ENCODE measurements around the gene CMC2. TPM values are rescaled to one million over a fixed set of nuclear protein-coding genes. Genes with fewer than 3 reads are reported as not detected.
A peak's percentile ranks its signal among the peaks of the same experiment; 100 is the strongest.

The CMC2 gene
- total and polyA plus RNA-seq, 9 of the 15 experiments (the other 6 are each of a cell fraction or from before 2014, with no cell fraction given) = 122 to 501 (median 172) TPM

DNA sequence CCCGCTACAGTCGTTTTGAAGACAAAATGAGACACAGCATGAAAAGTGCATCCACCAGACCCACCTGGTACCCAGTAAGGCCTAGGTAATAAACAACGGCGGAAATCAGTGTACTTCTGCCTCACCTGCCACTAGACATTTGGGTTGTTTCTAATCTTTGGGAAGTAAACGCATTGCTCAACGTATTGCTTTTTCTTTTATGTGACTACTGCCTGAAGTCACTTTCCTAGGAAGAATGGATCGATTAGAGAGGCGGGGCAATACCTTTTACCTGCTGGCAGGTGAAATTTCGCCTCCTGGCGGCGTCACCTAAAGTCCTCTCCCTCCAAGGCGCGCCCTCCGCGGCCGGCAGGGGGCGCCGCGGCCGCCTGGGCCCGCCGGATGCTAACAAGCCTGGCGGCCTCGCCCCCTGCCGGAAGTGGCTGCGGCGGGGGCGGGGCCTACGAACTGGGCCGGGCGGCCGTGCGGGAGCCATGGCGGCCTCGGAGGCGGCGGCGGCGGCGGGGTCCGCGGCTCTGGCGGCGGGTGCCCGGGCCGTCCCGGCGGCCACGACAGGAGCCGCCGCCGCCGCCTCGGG lies 28.8 kb upstream of the CMC2 start, which contains the start of gene ATMIN (continued):
- TF ChIP-seq FOXM1 (IDR thresholded peaks at IDR 0.05; ENCODE audit: low read depth) (no peak), FOXM1 (CRISPR knock-in tag; IDR thresholded peaks at IDR 0.05; ENCODE audit: low read depth) (no peak), ZNF778 (CRISPR knock-in tag; IDR thresholded peaks at IDR 0.05) (no peak), ETS2 (tag; IDR thresholded peaks at IDR 0.05; ENCODE audit: borderline replicate concordance, poor library complexity, severe bottlenecking) (no peak), HMGN3 (IDR thresholded peaks at IDR 0.05; ENCODE audit: borderline replicate concordance, extremely low read depth, insufficient read length, low read depth, low read length) (peak; percentile 79), ILF3 (IDR thresholded peaks at IDR 0.05; ENCODE audit: borderline replicate concordance) (no peak; the same call in 1 of the 2 replicates), TAF7 (tag; IDR thresholded peaks at IDR 0.05) (no peak)
- TF ChIP-seq, protein P1, sequence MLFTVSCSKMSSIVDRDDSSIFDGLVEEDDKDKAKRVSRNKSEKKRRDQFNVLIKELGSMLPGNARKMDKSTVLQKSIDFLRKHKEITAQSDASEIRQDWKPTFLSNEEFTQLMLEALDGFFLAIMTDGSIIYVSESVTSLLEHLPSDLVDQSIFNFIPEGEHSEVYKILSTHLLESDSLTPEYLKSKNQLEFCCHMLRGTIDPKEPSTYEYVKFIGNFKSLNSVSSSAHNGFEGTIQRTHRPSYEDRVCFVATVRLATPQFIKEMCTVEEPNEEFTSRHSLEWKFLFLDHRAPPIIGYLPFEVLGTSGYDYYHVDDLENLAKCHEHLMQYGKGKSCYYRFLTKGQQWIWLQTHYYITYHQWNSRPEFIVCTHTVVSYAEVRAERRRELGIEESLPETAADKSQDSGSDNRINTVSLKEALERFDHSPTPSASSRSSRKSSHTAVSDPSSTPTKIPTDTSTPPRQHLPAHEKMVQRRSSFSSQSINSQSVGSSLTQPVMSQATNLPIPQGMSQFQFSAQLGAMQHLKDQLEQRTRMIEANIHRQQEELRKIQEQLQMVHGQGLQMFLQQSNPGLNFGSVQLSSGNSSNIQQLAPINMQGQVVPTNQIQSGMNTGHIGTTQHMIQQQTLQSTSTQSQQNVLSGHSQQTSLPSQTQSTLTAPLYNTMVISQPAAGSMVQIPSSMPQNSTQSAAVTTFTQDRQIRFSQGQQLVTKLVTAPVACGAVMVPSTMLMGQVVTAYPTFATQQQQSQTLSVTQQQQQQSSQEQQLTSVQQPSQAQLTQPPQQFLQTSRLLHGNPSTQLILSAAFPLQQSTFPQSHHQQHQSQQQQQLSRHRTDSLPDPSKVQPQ (CRISPR knock-in tag; IDR thresholded peaks at IDR 0.05; ENCODE audit: borderline replicate concordance) = no peak
- TF ChIP-seq, protein P2, sequence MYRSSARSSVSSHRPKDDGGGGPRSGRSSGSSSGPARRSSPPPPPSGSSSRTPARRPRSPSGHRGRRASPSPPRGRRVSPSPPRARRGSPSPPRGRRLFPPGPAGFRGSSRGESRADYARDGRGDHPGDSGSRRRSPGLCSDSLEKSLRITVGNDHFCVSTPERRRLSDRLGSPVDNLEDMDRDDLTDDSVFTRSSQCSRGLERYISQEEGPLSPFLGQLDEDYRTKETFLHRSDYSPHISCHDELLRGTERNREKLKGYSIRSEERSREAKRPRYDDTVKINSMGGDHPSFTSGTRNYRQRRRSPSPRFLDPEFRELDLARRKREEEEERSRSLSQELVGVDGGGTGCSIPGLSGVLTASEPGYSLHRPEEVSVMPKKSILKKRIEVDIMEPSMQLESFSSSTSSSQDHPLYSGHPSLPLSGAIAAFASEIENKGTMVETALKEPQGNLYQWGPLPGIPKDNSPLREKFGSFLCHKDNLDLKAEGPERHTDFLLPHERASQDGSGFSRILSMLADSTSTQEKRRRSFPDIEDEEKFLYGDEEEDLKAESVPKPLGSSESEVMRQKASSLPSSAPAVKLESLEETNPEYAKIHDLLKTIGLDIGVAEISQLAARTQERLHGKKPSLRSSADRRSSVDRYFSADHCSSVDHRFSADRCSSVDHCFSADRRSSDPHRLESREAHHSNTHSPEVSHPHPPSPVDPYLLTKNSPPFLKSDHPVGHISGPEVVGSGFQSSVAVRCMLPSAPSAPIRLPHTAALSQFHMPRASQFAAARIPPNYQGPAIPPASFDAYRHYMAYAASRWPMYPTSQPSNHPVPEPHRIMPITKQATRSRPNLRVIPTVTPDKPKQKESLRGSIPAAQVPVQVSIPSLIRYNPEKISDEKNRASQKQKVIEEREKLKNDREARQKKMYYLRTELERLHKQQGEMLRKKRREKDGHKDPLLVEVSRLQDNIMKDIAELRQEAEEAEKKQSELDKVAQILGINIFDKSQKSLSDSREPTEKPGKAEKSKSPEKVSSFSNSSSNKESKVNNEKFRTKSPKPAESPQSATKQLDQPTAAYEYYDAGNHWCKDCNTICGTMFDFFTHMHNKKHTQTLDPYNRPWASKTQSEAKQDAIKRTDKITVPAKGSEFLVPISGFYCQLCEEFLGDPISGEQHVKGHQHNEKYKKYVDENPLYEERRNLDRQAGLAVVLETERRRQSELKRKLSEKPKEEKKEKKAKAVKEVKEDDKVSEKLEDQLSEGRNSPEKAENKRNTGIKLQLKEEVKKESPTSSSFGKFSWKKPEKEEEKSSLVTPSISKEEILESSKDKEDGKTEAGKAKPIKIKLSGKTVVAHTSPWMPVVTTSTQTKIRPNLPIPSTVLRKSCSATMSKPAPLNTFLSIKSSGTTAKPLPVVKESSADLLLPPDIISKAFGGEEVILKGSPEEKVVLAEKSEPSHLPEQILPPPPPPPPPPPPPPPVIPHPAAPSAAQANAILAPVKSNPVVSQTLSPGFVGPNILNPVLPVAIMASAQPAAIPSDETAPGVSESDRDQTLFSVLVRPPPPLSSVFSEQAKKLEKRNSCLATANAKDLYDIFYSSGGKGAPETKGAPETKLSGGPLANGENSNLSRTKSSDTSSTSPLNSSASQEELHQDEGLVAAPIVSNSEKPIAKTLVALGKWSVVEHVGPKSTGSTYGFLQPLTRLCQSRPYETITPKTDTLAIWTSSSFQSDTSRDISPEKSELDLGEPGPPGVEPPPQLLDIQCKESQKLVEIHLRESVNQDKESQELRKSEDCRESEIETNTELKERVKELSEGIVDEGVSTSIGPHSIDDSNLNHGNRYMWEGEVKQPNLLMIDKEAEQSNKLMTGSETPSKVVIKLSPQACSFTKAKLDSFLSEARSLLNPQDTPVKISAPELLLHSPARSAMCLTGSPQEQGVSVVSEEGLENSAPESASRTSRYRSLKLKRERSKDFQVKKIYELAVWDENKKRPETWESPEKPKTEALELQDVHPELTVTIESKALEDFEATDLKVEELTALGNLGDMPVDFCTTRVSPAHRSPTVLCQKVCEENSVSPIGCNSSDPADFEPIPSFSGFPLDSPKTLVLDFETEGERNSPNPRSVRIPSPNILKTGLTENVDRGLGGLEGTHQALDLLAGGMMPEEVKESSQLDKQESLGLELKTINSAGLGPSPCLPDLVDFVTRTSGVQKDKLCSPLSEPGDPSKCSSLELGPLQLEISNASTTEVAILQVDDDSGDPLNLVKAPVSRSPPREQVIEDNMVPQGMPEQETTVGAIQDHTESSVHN (IDR thresholded peaks at IDR 0.05; ENCODE audit: borderline replicate concordance in 1 of 2, low read depth in 1 of 2) = no peak
- TF ChIP-seq, protein P3, sequence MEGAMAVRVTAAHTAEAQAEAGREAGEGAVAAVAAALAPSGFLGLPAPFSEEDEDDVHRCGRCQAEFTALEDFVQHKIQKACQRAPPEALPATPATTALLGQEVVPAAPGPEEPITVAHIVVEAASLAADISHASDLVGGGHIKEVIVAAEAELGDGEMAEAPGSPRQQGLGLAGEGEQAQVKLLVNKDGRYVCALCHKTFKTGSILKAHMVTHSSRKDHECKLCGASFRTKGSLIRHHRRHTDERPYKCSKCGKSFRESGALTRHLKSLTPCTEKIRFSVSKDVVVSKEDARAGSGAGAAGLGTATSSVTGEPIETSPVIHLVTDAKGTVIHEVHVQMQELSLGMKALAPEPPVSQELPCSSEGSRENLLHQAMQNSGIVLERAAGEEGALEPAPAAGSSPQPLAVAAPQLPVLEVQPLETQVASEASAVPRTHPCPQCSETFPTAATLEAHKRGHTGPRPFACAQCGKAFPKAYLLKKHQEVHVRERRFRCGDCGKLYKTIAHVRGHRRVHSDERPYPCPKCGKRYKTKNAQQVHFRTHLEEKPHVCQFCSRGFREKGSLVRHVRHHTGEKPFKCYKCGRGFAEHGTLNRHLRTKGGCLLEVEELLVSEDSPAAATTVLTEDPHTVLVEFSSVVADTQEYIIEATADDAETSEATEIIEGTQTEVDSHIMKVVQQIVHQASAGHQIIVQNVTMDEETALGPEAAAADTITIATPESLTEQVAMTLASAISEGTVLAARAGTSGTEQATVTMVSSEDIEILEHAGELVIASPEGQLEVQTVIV (CRISPR knock-in tag; IDR thresholded peaks at IDR 0.05; ENCODE audit: borderline replicate concordance) = no peak
- TF ChIP-seq, protein P4, sequence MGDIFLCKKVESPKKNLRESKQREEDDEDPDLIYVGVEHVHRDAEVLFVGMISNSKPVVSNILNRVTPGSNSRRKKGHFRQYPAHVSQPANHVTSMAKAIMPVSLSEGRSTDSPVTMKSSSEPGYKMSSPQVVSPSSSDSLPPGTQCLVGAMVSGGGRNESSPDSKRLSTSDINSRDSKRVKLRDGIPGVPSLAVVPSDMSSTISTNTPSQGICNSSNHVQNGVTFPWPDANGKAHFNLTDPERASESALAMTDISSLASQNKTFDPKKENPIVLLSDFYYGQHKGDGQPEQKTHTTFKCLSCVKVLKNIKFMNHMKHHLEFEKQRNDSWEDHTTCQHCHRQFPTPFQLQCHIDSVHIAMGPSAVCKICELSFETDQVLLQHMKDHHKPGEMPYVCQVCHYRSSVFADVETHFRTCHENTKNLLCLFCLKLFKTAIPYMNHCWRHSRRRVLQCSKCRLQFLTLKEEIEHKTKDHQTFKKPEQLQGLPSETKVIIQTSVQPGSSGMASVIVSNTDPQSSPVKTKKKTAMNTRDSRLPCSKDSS (IDR thresholded peaks at IDR 0.05; ENCODE audit: low read depth, partially characterized antibody) = no peak
